Measurements from ENCODE around the gene CDHR5. TPM values are rescaled to one million over a fixed set of nuclear protein-coding genes. Genes with fewer than 3 reads are reported as not detected.
"Not testable (repeated sequence)": the region's sequence is repeated elsewhere in the genome, so short reads cannot be mapped to it uniquely, and the experiment has no call there.

CDHR5 gene
- total RNA-seq, 2 experiments from 2014 or later = not detected

- ATAC-seq (no peak), DNase-seq (no peak)
- Mint-ChIP-seq H3K27ac (no peak overlapping the region), H3K36me3 (ENCODE audit: low read depth) (peaks cover 14% of the 10 kb centered on the region), H3K4me3 (no peak overlapping the region), H3K27me3 (no peaks in the 10 kb centered on the region), H3K4me1 (ENCODE audit: low read depth) (no peaks in the 10 kb centered on the region), H3K9me3 (no peaks in the 10 kb centered on the region)
- intact Hi-C loops (cut with micrococcal nuclease) = no loop called here
- POLR2A ChIA-PET = no interaction called here
- CTCF ChIA-PET = no interaction called here
- TF ChIP-seq CTCF (IDR thresholded peaks at IDR 0.05) = no peak
Observed at GRCh38 chr11:653837-654236, 29.1 kb upstream of the CDHR5 start.

GRCh38 chr11:653136-653535 is 28.4 kb upstream of the CDHR5 start:
- H3K9me3 Mint-ChIP-seq; H3K27me3 Mint-ChIP-seq; ATAC-seq; CTCF ChIA-PET; H3K27ac Mint-ChIP-seq; H3K4me3 Mint-ChIP-seq; intact Hi-C loops (cut with micrococcal nuclease); H3K4me1 Mint-ChIP-seq (ENCODE audit: low read depth); POLR2A ChIA-PET; DNase-seq: not testable (repeated sequence)
- peaks cover 16% of the 10 kb centered on the region for H3K36me3 Mint-ChIP-seq (ENCODE audit: low read depth)

- intact Hi-C loops (cut with micrococcal nuclease) = no loop called here
Observed at GRCh38 chr11:650482-650881, 25.7 kb upstream of the CDHR5 start.

GRCh38 chr11:647672-648158 is 23.0 kb upstream of the CDHR5 start:
- ATAC-seq; H3K4me3 Mint-ChIP-seq; H3K4me1 Mint-ChIP-seq (ENCODE audit: low read depth); H3K27ac Mint-ChIP-seq; H3K9me3 Mint-ChIP-seq; CTCF ChIA-PET; DNase-seq; H3K27me3 Mint-ChIP-seq; intact Hi-C loops (cut with micrococcal nuclease): not testable (repeated sequence)
- POLR2A ChIA-PET = interaction anchor here (0.9 kb wide), 1 partner anchor 18 kb away, joined by 4 read pairs; no protein-coding TSS in a partner anchor
- peaks cover 14% of the 10 kb centered on the region for H3K36me3 Mint-ChIP-seq (ENCODE audit: low read depth)

More at GRCh38 chr11:650482-650881, 25.7 kb upstream of the CDHR5 start:
- Mint-ChIP-seq H3K27me3 (no peaks in the 10 kb centered on the region), H3K36me3 (ENCODE audit: low read depth) (peaks cover 18% of the 10 kb centered on the region), H3K27ac (no peak overlapping the region), H3K9me3 (no peaks in the 10 kb centered on the region), H3K4me3 (no peak overlapping the region), H3K4me1 (ENCODE audit: low read depth) (no peaks in the 10 kb centered on the region)
- no peak for DNase-seq
- no peak for TF ChIP-seq CTCF (IDR thresholded peaks at IDR 0.05)
- ChIA-PET CTCF (interaction anchor here (0.9 kb wide), 1 partner anchor 11 kb away, joined by 3 read pairs; no protein-coding TSS in a partner anchor), POLR2A (no interaction called here)
- no peak for ATAC-seq

- no peaks in the 10 kb centered on the region for H3K9me3 Mint-ChIP-seq
- no peaks in the 10 kb centered on the region for H3K27me3 Mint-ChIP-seq
- H3K4me3 Mint-ChIP-seq = no peak overlapping the region
- no peak overlapping the region for H3K27ac Mint-ChIP-seq
- H3K36me3 Mint-ChIP-seq (ENCODE audit: low read depth) = peaks cover 9% of the 10 kb centered on the region
- POLR2A ChIA-PET = no interaction called here
- DNase-seq (no peak), ATAC-seq (no peak)
- CTCF ChIA-PET = interaction anchor here (1.2 kb wide), 2 partner anchors 8 to 17 kb away, joined by 3 to 4 read pairs; no protein-coding TSS in a partner anchor
- H3K4me1 Mint-ChIP-seq (ENCODE audit: low read depth) = no peaks in the 10 kb centered on the region
- TF ChIP-seq CTCF (IDR thresholded peaks at IDR 0.05) = no peak
- intact Hi-C loops (cut with micrococcal nuclease) = no loop called here
Observed at GRCh38 chr11:646214-646613, 21.5 kb upstream of the CDHR5 start.

GRCh38 chr11:645536-645935 is 20.8 kb upstream of the CDHR5 start:
- DNase-seq = no peak
- no peaks in the 10 kb centered on the region for H3K4me1 Mint-ChIP-seq (ENCODE audit: low read depth)
- H3K27ac Mint-ChIP-seq = no peak overlapping the region
- intact Hi-C loops (cut with micrococcal nuclease) = no loop called here
- POLR2A ChIA-PET = no interaction called here
- H3K9me3 Mint-ChIP-seq = no peaks in the 10 kb centered on the region
- H3K27me3 Mint-ChIP-seq = no peaks in the 10 kb centered on the region
- CTCF ChIA-PET = no interaction called here
- no peak overlapping the region for H3K4me3 Mint-ChIP-seq
- ATAC-seq = peak; percentile 22
- peaks cover 9% of the 10 kb centered on the region for H3K36me3 Mint-ChIP-seq (ENCODE audit: low read depth)
- no peak for TF ChIP-seq CTCF (IDR thresholded peaks at IDR 0.05)

Data from activated CD8-positive, alpha-beta T cell treated with anti-CD3 and anti-CD28 coated beads for 36 hours (primary cell).